GM18907 (cell line): Measurements from ENCODE around the gene GAK.

Experiments
- ATAC-seq: cut with Tn5 transposase; IDR thresholded peaks from one replicate; pipeline ENCODE4 v1.9.1; 2021; ENCODE audit warnings: mild to moderate bottlenecking, moderate library complexity; ENCODE audit not compliant: unreplicated experiment

The GAK gene

DNA sequence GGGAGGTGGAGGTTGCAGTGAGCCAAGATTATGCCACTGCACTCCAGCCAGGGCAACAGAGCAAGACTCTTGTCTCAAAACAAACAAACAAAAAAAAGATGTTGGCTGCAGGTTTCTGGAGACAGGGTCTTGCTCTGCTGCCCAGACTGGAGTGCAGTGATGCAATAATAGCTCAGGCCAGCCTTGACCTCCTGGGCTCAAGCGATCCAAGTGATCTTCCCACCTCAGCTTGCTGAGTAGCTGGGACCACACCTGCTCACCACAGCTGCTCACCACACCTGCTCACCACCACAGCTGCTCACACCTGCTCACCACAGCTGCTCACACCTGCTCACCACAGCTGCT, 76.3 kb downstream of the GAK start:
- ATAC-seq: no peak

GRCh38 chr4:854356-854755, 77.8 kb downstream of the GAK start:
- no peak for ATAC-seq

DNA sequence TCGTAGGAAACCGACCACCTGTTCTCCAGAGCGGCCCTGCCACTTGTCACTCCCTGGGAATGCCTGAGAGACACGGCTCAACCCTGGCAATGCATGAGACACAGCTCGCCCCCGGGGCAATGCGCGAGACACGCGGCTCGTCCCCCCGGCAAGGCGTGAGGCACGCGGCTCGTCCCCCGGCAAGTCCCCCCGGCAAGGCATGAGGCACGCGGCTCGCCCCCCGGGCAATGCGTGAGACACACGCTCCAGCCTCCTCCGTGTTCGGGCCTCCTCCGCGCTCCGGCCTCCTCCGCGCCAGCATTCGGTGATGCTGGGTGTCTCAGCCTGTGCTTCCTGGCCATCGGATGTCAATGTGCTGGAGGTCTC, 78.7 kb downstream of the GAK start:
- ATAC-seq: no peak

- ATAC-seq: no peak
Observed at GRCh38 chr4:851701-852430, 80.2 kb downstream of the GAK start.

DNA sequence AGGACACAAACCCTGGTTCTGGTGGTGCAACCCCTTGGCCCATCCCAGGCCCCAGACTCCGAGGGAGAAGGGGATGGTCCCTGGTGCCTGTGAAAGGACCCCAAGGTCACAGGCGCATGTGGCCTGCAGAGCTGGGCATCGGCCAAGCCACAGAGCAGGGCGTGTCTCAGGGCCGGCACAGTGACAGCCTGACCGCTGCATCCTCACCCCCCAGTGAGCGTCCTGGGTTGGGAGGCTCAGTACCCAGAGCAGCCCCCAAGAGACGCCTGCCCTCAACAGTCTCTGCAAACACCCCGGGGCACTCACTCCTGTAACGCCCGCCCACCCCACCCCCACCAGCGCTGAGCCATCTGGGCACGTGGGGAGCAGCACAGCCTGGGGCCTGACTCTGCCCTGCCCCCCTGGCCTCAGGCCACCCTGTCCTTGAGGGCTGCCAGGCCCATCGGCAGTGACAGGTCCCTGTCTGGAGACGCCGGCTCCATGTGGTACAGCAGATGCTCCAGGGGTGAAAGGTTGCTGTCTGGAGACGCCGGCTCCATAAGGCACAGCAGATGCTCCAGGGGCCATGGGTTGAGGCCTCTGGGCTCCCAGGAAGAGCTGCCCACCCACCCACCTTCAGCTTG, 81.7 kb downstream of the GAK start:
- no peak for ATAC-seq

DNA sequence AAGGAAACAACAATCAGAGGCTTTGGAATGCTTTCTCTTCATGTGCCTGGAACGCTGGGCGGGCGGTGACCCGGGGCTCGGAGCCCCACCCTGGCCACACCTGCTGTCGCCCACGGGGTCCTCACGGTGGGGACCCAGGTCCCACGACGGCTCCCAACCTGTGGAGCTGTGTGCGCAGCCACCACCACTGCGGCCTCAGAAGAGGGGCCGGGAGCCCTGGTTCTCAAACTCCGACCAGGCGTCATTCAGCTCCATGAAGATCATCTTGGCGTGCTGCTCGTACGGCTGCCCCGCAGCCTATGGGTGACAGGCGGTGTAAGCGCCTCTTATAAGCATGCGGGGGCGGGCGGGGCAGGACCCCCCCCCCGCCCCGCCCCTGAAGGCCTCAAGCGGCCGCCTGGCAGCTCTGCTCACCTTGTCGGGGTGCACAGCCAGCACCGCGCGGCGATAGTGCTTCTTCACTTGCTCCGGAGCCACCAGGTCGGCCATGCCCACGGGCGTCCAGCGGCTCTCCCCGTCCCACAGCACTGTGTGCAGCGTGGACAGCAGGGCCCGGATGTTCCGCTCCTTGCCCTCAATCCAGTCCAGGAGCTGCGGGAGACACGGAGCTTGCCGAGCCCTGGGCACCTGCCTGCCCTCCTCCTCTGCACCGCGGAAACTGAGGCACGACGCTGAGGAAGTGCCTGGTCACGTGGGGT, 82.5 kb downstream of the GAK start:
- no peak for ATAC-seq

- ATAC-seq: no peak
Observed at GRCh38 chr4:848803-849477, 83.2 kb downstream of the GAK start.

GRCh38 chr4:848307-848691, 83.8 kb downstream of the GAK start:
- no peak for ATAC-seq

DNA sequence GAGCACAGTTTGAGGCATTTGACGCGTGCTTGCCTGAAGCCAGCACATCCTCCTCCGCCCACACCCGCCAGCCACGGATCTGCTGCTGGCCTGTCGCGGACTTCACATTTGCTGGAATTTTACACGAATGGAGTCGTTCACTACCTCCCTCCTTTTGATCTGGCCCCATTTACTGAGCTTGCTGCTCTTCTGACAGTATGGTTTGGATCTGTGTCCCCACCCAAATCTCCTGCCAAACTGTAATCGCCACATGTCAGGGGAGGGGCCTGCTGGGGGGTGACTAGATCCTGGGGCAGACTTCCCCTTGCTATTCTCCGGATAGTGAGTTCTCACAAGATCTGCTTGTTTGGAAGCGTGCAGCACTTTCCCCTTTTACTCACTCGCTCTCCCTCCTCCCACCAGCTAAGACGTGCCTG, 86.3 kb downstream of the GAK start:
- no peak for ATAC-seq

GRCh38 chr4:845233-845835, 86.8 kb downstream of the GAK start:
- ATAC-seq: no peak

DNA sequence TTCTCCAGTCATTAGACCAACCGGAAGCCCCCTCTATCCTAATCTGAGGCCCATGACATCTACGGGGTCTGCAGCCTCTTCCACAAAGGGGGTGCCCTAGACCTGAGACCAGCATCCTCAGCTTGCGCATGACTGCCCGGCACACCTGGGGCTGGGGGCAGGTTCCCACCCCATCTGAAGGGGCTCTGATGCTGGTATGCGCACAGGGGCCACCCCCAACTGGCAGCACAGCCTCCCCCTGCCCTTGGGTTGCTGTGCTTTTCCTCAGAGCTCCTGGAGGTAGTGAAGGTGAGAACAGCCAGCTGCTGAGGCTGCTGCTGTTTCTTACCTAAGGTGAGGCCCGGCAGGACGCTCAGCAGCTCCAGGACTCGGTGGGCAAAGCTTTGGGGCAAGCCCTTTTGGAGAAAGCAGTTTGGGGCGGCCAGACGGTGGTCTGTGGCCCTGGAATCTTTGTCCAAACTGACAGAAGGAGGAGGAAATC, 87.3 kb downstream of the GAK start:
- no peak for ATAC-seq

- no peak for ATAC-seq
Observed at GRCh38 chr4:839675-840443, 92.3 kb downstream of the GAK start.

DNA sequence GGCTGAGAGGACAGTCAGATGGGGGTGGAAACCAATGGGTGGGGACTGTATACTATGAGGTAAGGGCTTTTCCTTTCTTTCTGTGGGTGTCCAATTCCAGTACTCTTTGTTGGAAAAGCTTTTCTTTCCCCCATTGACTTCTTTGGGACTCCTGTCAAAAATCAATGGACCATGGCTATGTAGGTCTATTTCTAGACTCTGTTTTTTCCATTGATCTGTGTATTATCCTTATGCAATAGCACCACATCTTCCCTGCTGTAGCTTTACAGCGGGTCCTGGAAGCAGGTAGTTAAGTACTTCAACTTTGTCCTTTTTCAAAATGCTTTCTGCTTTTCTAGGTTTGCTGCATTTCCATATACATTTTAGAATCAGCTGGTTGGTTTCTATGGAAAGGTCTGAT, 94.3 kb downstream of the GAK start:
- ATAC-seq: no peak

GRCh38 chr4:836750-837301, 95.3 kb downstream of the GAK start:
- ATAC-seq: no peak

DNA sequence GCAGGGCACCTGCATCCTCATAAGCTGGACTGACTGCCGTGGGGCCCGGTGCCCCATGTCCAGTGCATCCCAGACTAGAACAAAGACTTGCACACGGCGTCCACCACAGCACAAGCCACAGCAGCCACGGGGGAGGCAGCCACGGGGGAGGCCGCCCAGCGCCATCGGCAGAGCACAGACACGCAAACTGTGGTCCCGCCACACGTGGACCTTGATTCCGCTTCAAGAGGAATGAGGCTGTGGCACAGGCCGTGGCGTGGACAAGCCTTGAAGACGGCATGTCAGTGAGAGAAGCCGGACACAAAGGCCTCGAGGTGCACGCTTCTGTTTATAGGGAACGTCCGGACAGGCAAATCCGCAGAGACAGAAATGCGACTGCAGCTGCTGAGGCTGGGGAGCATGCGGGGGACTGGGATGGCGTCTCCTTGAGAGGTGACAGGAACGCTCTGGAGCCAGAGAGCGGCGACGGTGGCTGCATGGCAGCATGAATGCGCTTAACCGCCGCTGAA, 96.1 kb downstream of the GAK start:
- no peak for ATAC-seq

DNA sequence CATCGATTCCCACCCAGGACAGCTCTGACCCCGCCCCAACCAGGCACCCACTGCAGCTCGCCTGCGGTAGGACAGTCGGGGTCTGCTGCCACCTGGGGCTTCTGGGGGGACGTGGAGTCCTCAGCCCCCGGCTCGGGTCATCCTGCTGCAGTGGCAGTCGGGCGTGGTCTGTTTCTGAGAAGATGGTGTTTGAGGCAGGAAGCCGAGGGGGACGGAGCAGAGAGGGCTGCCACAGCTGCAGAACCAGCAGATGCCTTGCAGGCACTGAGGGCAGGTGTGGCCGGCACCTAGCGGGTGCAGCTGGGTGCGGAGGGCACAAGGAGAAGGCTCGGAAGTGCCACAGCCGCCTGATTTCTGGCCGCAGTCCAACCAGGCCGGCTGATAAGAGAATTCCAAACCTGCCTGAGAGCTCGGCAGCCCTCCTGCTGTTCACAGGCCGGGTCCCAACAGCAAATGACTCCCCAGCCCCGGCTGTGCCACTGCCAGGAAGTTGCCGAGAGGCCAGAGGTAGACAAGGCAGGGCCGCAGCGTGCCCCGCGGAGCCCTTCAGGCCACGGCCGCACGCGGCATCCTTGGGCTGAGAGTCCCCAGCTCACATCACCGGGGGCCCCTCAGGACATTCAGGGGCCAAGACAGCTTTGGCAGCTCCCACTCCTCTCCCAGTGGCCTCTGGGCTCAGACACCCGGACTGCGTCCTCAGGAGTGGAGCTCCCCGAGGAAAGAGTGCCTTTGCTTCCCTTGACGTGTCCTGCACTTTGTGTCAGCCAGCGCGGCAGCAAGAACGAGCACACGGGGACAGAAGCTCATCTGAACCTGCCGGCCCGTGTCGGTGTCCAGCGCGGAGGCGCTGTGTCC, 96.7 kb downstream of the GAK start:
- ATAC-seq: no peak

DNA sequence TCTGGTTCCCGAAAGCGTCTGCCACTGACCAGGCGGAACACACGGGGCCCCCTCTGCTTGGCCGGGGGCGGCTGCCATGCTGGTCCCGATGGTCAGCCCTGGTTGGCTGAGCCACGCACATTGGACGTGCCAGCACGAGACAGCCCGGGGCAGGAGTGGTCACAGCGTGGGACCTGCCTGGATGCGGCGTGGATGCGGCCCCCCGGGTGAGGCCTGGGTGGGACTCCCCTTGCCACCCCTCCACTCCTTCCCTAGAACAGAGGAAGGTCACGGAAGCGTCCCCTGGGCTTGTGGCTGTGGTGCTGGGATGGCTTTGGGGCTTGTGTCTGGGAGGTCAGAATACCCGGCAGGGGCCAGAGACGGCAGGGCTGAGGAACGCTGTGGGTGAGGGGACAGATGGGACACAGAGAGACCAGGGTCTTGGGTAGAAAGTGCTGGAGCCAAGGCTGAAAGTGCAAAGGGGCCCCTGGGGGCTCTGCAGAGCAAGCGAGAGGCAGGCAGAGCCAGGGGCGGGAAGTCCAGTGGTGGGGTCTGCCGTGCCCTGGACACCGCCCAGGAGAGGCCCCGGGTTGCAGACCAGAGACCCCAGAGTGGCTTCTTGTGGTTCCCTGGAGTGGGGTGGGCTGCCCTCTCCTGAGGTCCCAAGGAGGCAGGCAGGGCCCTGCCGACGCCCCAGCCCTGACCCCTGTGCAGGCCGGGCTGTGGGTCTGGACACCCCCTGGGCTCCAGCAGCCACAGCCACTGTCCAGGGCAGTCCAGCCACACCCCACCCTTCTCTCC, 97.6 kb downstream of the GAK start:
- ATAC-seq: no peak

GRCh38 chr4:833731-834367, 98.3 kb downstream of the GAK start:
- ATAC-seq: no peak
